BLaER1 treated with 17β-estradiol and CSF1 and Interleukin-3, amounts not matched to agents 10 nM and 100 nM (cell line): ENCODE measurements around the gene ADAT2.

Source experiments
- H3K27ac ChIP-seq, 11 experiments: shearing (Covaris generic); formaldehyde crosslinking; 2 replicates each; pipeline ENCODE4 v1.8.1; 2022
- H3K27me3 ChIP-seq, 11 experiments: shearing (Covaris generic); formaldehyde crosslinking; 2 replicates each; pipeline ENCODE4 v1.8.1; 2022
- H3K36me3 ChIP-seq, 11 experiments: shearing (Covaris generic); formaldehyde crosslinking; 2 replicates each; pipeline ENCODE4 v1.8.1; 2022
- H3K4me1 ChIP-seq, 10 experiments: shearing (Covaris generic); formaldehyde crosslinking; 2 replicates each; pipeline ENCODE4 v1.8.1; 2022
- H3K4me2 ChIP-seq, 11 experiments: shearing (Covaris generic); formaldehyde crosslinking; 2 replicates each; pipeline ENCODE4 v1.8.1; 2022
- H3K4me3 ChIP-seq, 10 experiments: shearing (Covaris generic); formaldehyde crosslinking; 2 replicates each; pipeline ENCODE4 v1.8.1; 2022
- H3K9ac ChIP-seq, 11 experiments: shearing (Covaris generic); formaldehyde crosslinking; 2 replicates each; pipeline ENCODE4 v1.8.1; 2022
- H3K9me3 ChIP-seq, 11 experiments: shearing (Covaris generic); formaldehyde crosslinking; replicated peaks in 1 of 11; 2 replicates each; pipeline ENCODE4 v1.8.1; 2022
- H4K20me1 ChIP-seq, 11 experiments: shearing (Covaris generic); formaldehyde crosslinking; 2 replicates each; pipeline ENCODE4 v1.8.1; 2022
- Cebpa-rat ChIP-seq, 11 experiments: shearing (Covaris generic); IDR thresholded peaks; 2 replicates each; pipeline ENCODE4 v1.8.1; 2022

The ADAT2 gene

DNA sequence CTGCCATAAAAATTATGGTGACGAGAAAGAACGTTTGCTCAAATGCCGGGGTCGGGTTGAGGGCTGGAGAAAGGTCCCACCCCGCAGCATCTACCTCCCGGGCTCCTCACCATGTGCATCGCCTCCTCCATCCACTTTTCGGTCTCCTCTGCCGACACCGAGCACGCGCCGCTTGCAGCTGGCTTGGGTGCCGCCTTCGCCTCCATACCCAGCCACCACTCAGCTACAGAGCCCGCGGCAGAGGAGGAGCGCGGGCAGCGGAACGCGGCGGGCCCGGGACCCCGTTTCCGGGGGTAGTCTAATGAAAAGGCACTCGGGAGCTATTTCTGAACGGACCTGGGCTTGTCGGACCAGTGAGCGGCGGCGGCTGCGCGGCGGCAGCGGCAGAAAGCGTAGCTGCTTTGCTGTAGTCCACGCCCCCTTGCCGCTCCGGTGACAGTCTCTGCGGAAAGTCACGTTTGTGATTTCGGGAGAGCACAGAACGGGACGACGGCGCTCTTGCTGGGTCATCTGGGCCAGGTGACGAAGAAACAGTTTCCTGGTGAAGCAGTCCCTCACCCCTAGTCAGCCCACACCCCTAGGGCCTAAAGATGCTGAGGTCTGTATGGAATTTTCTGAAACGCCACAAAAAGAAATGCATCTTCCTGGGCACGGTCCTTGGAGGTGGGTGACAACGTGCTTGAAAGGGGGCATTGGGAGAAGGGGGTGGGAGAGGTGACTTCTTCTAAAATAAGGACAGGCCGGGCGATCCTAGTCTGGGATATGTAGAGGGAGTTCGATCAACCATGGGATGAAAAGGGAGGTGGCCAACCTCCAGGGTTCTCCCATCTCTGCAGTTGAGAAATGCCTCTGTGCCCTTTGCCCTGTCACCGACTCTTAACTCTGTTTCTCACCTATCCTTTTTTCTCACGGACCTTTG lies at the start of gene ADAT2, which contains the start of gene PEX3:
ADAT2 (minus strand) TSS at position 243 of the 919 bp plus-strand sequence; CDS start at position 206, 37 bp downstream.
PEX3 (plus strand) TSS at position 353 of the 919 bp plus-strand sequence; CDS start at position 591, 238 bp downstream.
- no peak for TF ChIP-seq Cebpa-rat (IDR thresholded peaks at IDR 0.05)
- peaks cover 0 to 7% (median 0%) of the 10 kb centered on the region in 11 experiments; a peak in 2 of 22 replicates for H4K20me1 ChIP-seq
- H3K4me3 ChIP-seq = peak within 1 kb of the TSS; percentile 76 to 84 (median 80)
- H3K27me3 ChIP-seq = no peaks in the 10 kb centered on the region
- no peaks in the 10 kb centered on the region for H3K9me3 ChIP-seq
- H3K4me1 ChIP-seq = peaks cover 18 to 35% (median 25%) of the 10 kb centered on the region in 10 experiments
- peak within 1 kb of the TSS; percentile 54 to 91 (median 89) for H3K27ac ChIP-seq
- H3K36me3 ChIP-seq = peaks cover 0 to 18% (median 5%) of the 10 kb centered on the region in 11 experiments; a peak in 6 of 22 replicates
- peak within 1 kb of the TSS; percentile 81 to 92 (median 90) for H3K9ac ChIP-seq
- peak within 1 kb of the TSS; percentile 78 to 96 (median 91) for H3K4me2 ChIP-seq

GRCh38 chr6:143498428-143498827 lies 47.9 kb upstream of the ADAT2 start:
- H3K4me2 ChIP-seq = no peak overlapping the region
- no peaks in the 10 kb centered on the region for H3K9me3 ChIP-seq
- H3K4me3 ChIP-seq = no peak overlapping the region
- H3K4me1 ChIP-seq = no peaks in the 10 kb centered on the region
- H3K27me3 ChIP-seq = no peaks in the 10 kb centered on the region
- H3K36me3 ChIP-seq = peaks cover 0 to 12% (median 0%) of the 10 kb centered on the region in 11 experiments; a peak in 2 of 22 replicates
- H4K20me1 ChIP-seq = no peaks in the 10 kb centered on the region
- no peak for TF ChIP-seq Cebpa-rat (IDR thresholded peaks at IDR 0.05)
- H3K9ac ChIP-seq = no peak overlapping the region
- H3K27ac ChIP-seq = no peak overlapping the region

GRCh38 chr6:143496974-143497373 lies 46.5 kb upstream of the ADAT2 start:
- Histone ChIP-seq H4K20me1 (no peaks in the 10 kb centered on the region), H3K9ac (no peak overlapping the region), H3K27ac (no peak overlapping the region), H3K36me3 (peaks cover 0 to 12% (median 0%) of the 10 kb centered on the region in 11 experiments; a peak in 2 of 22 replicates), H3K27me3 (no peaks in the 10 kb centered on the region), H3K4me3 (no peak overlapping the region), H3K4me2 (no peak overlapping the region), H3K9me3 (no peaks in the 10 kb centered on the region), H3K4me1 (no peaks in the 10 kb centered on the region)
- no peak for TF ChIP-seq Cebpa-rat (IDR thresholded peaks at IDR 0.05)

DNA sequence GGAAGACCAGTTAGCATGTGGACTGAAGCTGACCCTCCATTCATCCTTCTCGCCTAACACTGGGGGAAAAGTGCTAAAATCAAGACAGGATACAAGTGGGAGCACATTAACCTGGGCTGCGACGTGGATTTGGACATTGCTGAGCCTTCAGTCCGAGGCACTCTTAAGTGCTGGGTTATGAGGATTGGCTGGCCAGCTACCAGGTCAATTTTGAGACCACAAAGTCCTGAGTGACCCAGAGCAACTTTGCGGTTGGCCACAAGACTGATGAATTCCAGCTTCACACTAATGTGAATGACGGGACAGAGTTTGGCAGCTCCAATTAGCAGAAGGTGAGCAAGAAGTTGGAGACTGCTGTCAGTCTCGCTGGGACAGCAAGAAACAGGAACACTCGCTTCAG lies 40.3 kb upstream of the ADAT2 start:
- Histone ChIP-seq H3K4me3 (no peak overlapping the region), H4K20me1 (no peaks in the 10 kb centered on the region), H3K9me3 (no peaks in the 10 kb centered on the region), H3K27ac (no peak overlapping the region), H3K36me3 (peaks cover 0 to 6% (median 0%) of the 10 kb centered on the region in 11 experiments; a peak in 4 of 22 replicates), H3K27me3 (no peaks in the 10 kb centered on the region), H3K9ac (no peak overlapping the region), H3K4me1 (no peaks in the 10 kb centered on the region), H3K4me2 (no peak overlapping the region)
- TF ChIP-seq Cebpa-rat (IDR thresholded peaks at IDR 0.05) = no peak

DNA sequence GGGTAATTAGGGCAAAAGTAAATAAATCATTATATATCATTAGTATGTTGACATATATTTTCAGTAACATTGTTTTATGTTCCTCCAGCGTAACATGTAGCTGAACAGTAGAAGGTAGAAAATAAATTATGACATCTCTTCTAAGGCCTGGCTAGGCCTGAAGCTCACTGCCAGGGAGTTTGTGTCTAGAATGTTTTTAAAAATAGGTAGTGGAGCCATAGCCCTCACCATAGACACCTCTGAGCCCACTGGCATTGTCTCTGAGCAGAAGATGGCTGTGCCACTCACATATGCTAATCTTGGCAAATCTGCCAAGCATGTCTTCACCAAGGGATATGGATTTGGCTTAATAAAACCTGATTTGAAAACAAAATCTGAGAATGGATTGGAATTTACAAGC lies 39.7 kb upstream of the ADAT2 start:
- H3K9ac ChIP-seq = no peak overlapping the region
- peaks cover 0 to 9% (median 0%) of the 10 kb centered on the region in 11 experiments; a peak in 4 of 22 replicates for H3K36me3 ChIP-seq
- TF ChIP-seq Cebpa-rat (IDR thresholded peaks at IDR 0.05) = no peak

DNA sequence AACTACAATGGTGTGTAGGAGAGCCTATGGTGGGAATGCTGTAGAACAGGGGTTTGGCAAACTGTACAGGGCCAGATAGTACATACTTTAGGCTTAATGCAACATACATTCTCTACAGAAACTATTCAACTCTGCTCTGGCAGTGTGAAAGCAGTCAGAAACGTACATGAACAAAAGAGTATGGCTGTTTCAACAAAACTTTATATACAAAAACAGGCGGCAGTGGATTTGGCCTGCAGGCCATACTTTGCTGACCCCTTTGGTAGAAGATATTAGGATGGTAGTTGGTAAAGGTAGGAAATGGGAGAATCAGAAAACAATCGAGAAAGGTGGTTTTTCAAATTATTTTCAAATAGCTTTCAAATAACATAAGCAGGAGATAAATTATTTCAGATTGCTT lies 36.3 kb upstream of the ADAT2 start:
- Histone ChIP-seq H3K4me2 (no peak overlapping the region), H3K36me3 (peaks cover 0 to 10% (median 0%) of the 10 kb centered on the region in 11 experiments; a peak in 4 of 22 replicates), H3K9me3 (no peaks in the 10 kb centered on the region), H3K27ac (no peak overlapping the region), H3K4me1 (no peaks in the 10 kb centered on the region), H3K27me3 (no peaks in the 10 kb centered on the region), H3K9ac (no peak overlapping the region), H3K4me3 (no peak overlapping the region), H4K20me1 (no peaks in the 10 kb centered on the region)
- TF ChIP-seq Cebpa-rat (IDR thresholded peaks at IDR 0.05) = no peak

More for the DNA sequence above, 39.7 kb upstream of the ADAT2 start:
- Histone ChIP-seq H3K4me2 (no peak overlapping the region), H3K27me3 (no peaks in the 10 kb centered on the region), H4K20me1 (no peaks in the 10 kb centered on the region), H3K27ac (no peak overlapping the region), H3K4me1 (no peaks in the 10 kb centered on the region), H3K9me3 (no peaks in the 10 kb centered on the region), H3K4me3 (no peak overlapping the region)

DNA sequence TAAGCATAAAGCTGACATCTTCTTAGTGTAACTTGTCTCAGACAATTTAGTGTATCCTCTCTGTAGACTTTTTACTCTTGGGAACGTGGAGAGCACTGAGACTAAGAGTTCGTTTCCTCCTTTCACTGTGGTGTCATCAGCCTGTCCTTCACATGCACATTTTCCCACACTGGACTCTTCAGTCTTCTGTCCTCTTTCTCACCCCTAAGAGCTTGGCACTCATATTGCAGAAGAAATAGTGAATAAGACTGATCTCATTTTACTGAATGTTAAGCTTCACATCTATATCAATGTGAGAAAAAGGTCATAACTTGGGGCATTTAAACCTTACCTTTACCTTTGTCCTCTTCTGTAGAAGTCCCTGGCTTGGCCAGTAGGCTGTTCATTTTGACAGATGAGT lies 35.5 kb upstream of the ADAT2 start:
- no peak overlapping the region for H3K4me3 ChIP-seq
- TF ChIP-seq Cebpa-rat (IDR thresholded peaks at IDR 0.05) = no peak
- no peaks in the 10 kb centered on the region for H3K4me1 ChIP-seq
- no peaks in the 10 kb centered on the region for H4K20me1 ChIP-seq
- no peak overlapping the region for H3K4me2 ChIP-seq
- H3K36me3 ChIP-seq = peaks cover 0 to 10% (median 0%) of the 10 kb centered on the region in 11 experiments; a peak in 4 of 22 replicates
- no peaks in the 10 kb centered on the region for H3K27me3 ChIP-seq
- no peak overlapping the region for H3K27ac ChIP-seq
- no peak overlapping the region for H3K9ac ChIP-seq
- no peaks in the 10 kb centered on the region for H3K9me3 ChIP-seq

- Histone ChIP-seq H3K4me3 (no peak overlapping the region), H3K9me3 (no peaks in the 10 kb centered on the region), H3K27me3 (no peaks in the 10 kb centered on the region), H3K4me1 (no peaks in the 10 kb centered on the region), H3K9ac (no peak overlapping the region), H3K27ac (no peak overlapping the region), H4K20me1 (no peaks in the 10 kb centered on the region), H3K4me2 (no peak overlapping the region), H3K36me3 (peaks cover 3 to 28% (median 16%) of the 10 kb centered on the region in 11 experiments; a peak in 15 of 22 replicates)
- no peak for TF ChIP-seq Cebpa-rat (IDR thresholded peaks at IDR 0.05)
Observed at GRCh38 chr6:143482593-143482992, 32.1 kb upstream of the ADAT2 start.

GRCh38 chr6:143478479-143479062 lies 28.1 kb upstream of the ADAT2 start:
- Histone ChIP-seq H3K27ac (no peak overlapping the region), H3K36me3 (peaks cover 31 to 69% (median 47%) of the 10 kb centered on the region in 11 experiments), H3K4me3 (no peak overlapping the region), H3K27me3 (no peaks in the 10 kb centered on the region), H4K20me1 (no peaks in the 10 kb centered on the region), H3K4me2 (no peak overlapping the region), H3K9ac (no peak overlapping the region), H3K9me3 (no peaks in the 10 kb centered on the region), H3K4me1 (no peaks in the 10 kb centered on the region)
- no peak for TF ChIP-seq Cebpa-rat (IDR thresholded peaks at IDR 0.05)
